Heart left ventricle (tissue), 16 donors: Measurements from ENCODE around the gene CAPN9. TPM values are rescaled to one million over a fixed set of nuclear protein-coding genes. Genes with fewer than 3 reads are reported as not detected.

Experiments
- ATAC-seq, 4 donors: fragments of 200-7000 bp; cut with Tn5 transposase; one replicate each; pipeline ENCODE4 v1.9.1; 2020 to 2022; ENCODE audit warnings: moderate library complexity in 4 of 4, mild to moderate bottlenecking in 3 of 4, moderate number of reproducible peaks in 1 of 4
- DNase-seq, 5 donors: peaks; one replicate each; pipeline ENCODE4 v3.0.0-alpha.2; 2020
- H3K27ac ChIP-seq, 12 donors: fragments of 200-600 bp; sonication (generic) in 4 of 12; one replicate each; pipeline versions ENCODE4 v1.5.0 to v1.8.0; 2016 to 2022; ENCODE audit warnings: mild to moderate bottlenecking in 2 of 12
- H3K27me3 ChIP-seq, 9 donors: fragments of 200-600 bp; sonication (generic) in 2 of 9; one replicate each; pipeline versions ENCODE4 v1.5.1 to v1.8.0; 2016 to 2022; ENCODE audit warnings: mild to moderate bottlenecking in 3 of 9
- H3K36me3 ChIP-seq, 9 donors: fragments of 200-600 bp; sonication (generic) in 2 of 9; one replicate each; pipeline versions ENCODE4 v1.5.0 to v1.8.0; 2018 to 2022; ENCODE audit warnings: mild to moderate bottlenecking in 2 of 9
- H3K4me1 ChIP-seq, 12 donors: fragments of 200-600 bp; sonication (generic) in 4 of 12; one replicate each; pipeline versions ENCODE4 v1.5.0 to v1.8.0; 2016 to 2022; ENCODE audit warnings: mild to moderate bottlenecking in 3 of 12
- H3K4me3 ChIP-seq, 12 donors: fragments of 200-600 bp; sonication (generic) in 4 of 12; one replicate each; pipeline versions ENCODE4 v1.5.0 to v1.8.0; 2017 to 2022; ENCODE audit warnings: mild to moderate bottlenecking in 9 of 12, moderate library complexity in 4 of 12
- H3K9me3 ChIP-seq, 12 donors: fragments of 200-600 bp; sonication (generic) in 4 of 12; one replicate each; pipeline versions ENCODE4 v1.5.0 to v1.8.0; 2016 to 2022; ENCODE audit warnings: mild to moderate bottlenecking in 1 of 12
- CTCF ChIP-seq, 12 donors: fragments of 200-600 bp; sonication (generic) in 4 of 12; IDR thresholded peaks; one replicate each; pipeline versions ENCODE4 v1.5.0 to v1.8.0; 2018 to 2022; ENCODE audit warnings: antibody characterized with exemption in 12 of 12, mild to moderate bottlenecking in 5 of 12
- POLR2A ChIP-seq, 2 donors: fragments of 450-650 bp; IDR thresholded peaks; one replicate each; pipeline ENCODE4 v1.6.1; 2017; ENCODE audit warnings: antibody characterized with exemption in 2 of 2, mild to moderate bottlenecking in 2 of 2, moderate library complexity in 2 of 2
- WGBS, 4 donors: extraction: QIAGEN DNeasy Blood & Tissue Kit in 2 of 4; methylation state at CpG; one replicate each; pipeline versions ENCODE4 v1.1.5 to v1.1.7; 2013 to 2018; 5-methylcytosine and 5-hydroxymethylcytosine counted together
- intact Hi-C, 10 donors: fragments of 100-400 bp; cut with DNase I; formaldehyde crosslinking; loops; one replicate each; pipeline versions ENCODE4 v1.11.1 to v1.14.2; 2022
- polyA plus RNA-seq, 2 donors: library from polyadenylated mRNA; stranded (reverse); fragments of 200-250 nt; gene quantifications; one replicate each; pipeline ENCODE4 v1.2.3, GENCODE V29; 2013
- total RNA-seq, 9 donors: library from RNA; depleted of rRNA in 2 of 9; stranded (reverse); fragments of >200 nt in 2 of 9; fragmentation: NEBNext Ultra II Directional in 3 of 9; extraction: Animal tissue kit (Norgen Biotek cat#: 25700) in 3 of 9; gene quantifications; one replicate each; pipeline versions ENCODE4 v1.1.0 to v1.2.4, GENCODE V29; 2016 to 2023
- donor health status: ischemic (EF 13 %, LVEDD 7.1; RV severe dilation, severe dysfunction).
- donor health status: healthy with polysubstance abuse.
- donor health status: DM: no; HTN: yes; CAD: no.
- donor health status: DM: no; HTN: no; CAD: no.
- donor health status: ischemic (EF 25% LVEDD 6.9; RV normal size, moderate dysfunction).
- donor health status: ischemic (EF 25% LVEDD 5.7; RV mildly dilated, moderate dysfunction).
- donor health status: healthy.
- donor health status: DM: yes; HTN: yes; CAD: no.
- donor health status: ischemic (EF 35%, LVEDD 5.7; RV mildly dilated, moderate dysfunction).
- donor health status: nonischemic (EF 11% LVEDD 7.7; RV severe dilation, severe dysfunction).
- donor health status: DM: yes; HTN: yes; CAD: no.
- donor health status: PGD.
- donor health status: ischemic (EF 29% LVEDD 5.4; RV normal size, mild dysfunction).
- donor health status: nonischemic (EF 23%, LVEDD 6.1; RV moderate dilation, normal function).

The CAPN9 gene
- total and polyA plus RNA-seq, 11 donors: 0.04 to 0.31 (median 0.17) TPM; not detected in 7

- H3K4me1 ChIP-seq: no peaks in the 10 kb centered on the region
- intact Hi-C loops: no loop called here
- H3K36me3 ChIP-seq: no peaks in the 10 kb centered on the region
- H3K27me3 ChIP-seq: no peaks in the 10 kb centered on the region
- H3K27ac ChIP-seq: no peak overlapping the region
- TF ChIP-seq POLR2A (IDR thresholded peaks at IDR 0.05) (no peak), CTCF (IDR thresholded peaks at IDR 0.05) (no peak)
- H3K9me3 ChIP-seq: no peaks in the 10 kb centered on the region
- ATAC-seq (no peak), DNase-seq (no peak)
- H3K4me3 ChIP-seq: no peak overlapping the region
- WGBS, 4 donors: 89 to 98% (median 91%) methylated on average over 3 of the region's 3 CpGs
These were observed 33.9 kb downstream of the CAPN9 start for GRCh38 chr1:230781131-230781530.

GRCh38 chr1:230781594-230781993 is 34.4 kb downstream of the CAPN9 start:
- no peak for ATAC-seq

GRCh38 chr1:230784163-230784562 is 37.0 kb downstream of the CAPN9 start:
- no peaks in the 10 kb centered on the region for H3K27me3 ChIP-seq
- H3K27ac ChIP-seq: no peak overlapping the region
- no peak overlapping the region for H3K4me3 ChIP-seq
- H3K4me1 ChIP-seq: no peaks in the 10 kb centered on the region
- 80 to 90% (median 86%) methylated on average over 2 of the region's 2 CpGs for WGBS, 4 donors
- intact Hi-C loops: no loop called here
- TF ChIP-seq POLR2A (IDR thresholded peaks at IDR 0.05): no peak
- TF ChIP-seq CTCF (IDR thresholded peaks at IDR 0.05): no peak
- H3K9me3 ChIP-seq: no peaks in the 10 kb centered on the region
- no peak for ATAC-seq
- no peak for DNase-seq
- H3K36me3 ChIP-seq: no peaks in the 10 kb centered on the region

More at GRCh38 chr1:230781594-230781993, 34.4 kb downstream of the CAPN9 start:
- Histone ChIP-seq H3K36me3 (no peaks in the 10 kb centered on the region), H3K4me3 (no peak overlapping the region), H3K4me1 (no peaks in the 10 kb centered on the region), H3K9me3 (no peaks in the 10 kb centered on the region), H3K27ac (no peak overlapping the region), H3K27me3 (no peaks in the 10 kb centered on the region)
- TF ChIP-seq POLR2A (IDR thresholded peaks at IDR 0.05) (no peak), CTCF (IDR thresholded peaks at IDR 0.05) (no peak)
- 70 to 86% (median 79%) methylated on average over 3 of the region's 3 CpGs for WGBS, 4 donors
- no peak for DNase-seq
- intact Hi-C loops: no loop called here

- 71 to 85% (median 80%) methylated on average over 2 of the region's 2 CpGs for WGBS, 4 donors
- Histone ChIP-seq H3K4me3 (no peak overlapping the region), H3K9me3 (no peaks in the 10 kb centered on the region), H3K4me1 (no peaks in the 10 kb centered on the region), H3K27ac (no peak overlapping the region), H3K27me3 (no peaks in the 10 kb centered on the region), H3K36me3 (no peaks in the 10 kb centered on the region)
- ATAC-seq: no peak
- DNase-seq: no peak
- intact Hi-C loops: no loop called here
- TF ChIP-seq POLR2A (IDR thresholded peaks at IDR 0.05): no peak
- TF ChIP-seq CTCF (IDR thresholded peaks at IDR 0.05): no peak
These were observed 38.6 kb downstream of the CAPN9 start for GRCh38 chr1:230785636-230786384.
